Measurements from ENCODE around the gene ZBTB20.

Gene ZBTB20

DNA sequence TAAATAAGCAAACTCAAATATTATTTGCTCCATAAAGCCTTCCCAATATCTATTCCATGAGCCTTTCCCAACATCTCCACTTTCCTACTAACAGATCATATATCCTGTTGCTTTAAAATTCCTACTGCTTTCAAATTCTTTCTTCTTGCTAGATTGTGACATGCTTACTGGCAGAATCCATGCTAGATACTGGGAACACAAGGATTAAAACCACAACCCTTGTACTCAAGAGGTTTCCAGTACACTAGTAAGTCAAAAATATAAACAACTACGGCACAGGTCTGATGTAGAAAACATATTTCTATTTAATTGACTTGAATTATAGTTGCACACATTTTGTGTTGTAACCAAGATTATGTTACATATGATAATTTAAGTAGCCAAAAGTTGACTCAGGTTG is 275.0 kb downstream of the ZBTB20 start:
- TF ChIP-seq, protein P1, sequence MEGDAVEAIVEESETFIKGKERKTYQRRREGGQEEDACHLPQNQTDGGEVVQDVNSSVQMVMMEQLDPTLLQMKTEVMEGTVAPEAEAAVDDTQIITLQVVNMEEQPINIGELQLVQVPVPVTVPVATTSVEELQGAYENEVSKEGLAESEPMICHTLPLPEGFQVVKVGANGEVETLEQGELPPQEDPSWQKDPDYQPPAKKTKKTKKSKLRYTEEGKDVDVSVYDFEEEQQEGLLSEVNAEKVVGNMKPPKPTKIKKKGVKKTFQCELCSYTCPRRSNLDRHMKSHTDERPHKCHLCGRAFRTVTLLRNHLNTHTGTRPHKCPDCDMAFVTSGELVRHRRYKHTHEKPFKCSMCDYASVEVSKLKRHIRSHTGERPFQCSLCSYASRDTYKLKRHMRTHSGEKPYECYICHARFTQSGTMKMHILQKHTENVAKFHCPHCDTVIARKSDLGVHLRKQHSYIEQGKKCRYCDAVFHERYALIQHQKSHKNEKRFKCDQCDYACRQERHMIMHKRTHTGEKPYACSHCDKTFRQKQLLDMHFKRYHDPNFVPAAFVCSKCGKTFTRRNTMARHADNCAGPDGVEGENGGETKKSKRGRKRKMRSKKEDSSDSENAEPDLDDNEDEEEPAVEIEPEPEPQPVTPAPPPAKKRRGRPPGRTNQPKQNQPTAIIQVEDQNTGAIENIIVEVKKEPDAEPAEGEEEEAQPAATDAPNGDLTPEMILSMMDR (IDR thresholded peaks at IDR 0.05; ENCODE audit: extremely low read depth, missing control alignments) = no peak
- DNase-seq (ENCODE audit: low spot score) = no peak

DNA sequence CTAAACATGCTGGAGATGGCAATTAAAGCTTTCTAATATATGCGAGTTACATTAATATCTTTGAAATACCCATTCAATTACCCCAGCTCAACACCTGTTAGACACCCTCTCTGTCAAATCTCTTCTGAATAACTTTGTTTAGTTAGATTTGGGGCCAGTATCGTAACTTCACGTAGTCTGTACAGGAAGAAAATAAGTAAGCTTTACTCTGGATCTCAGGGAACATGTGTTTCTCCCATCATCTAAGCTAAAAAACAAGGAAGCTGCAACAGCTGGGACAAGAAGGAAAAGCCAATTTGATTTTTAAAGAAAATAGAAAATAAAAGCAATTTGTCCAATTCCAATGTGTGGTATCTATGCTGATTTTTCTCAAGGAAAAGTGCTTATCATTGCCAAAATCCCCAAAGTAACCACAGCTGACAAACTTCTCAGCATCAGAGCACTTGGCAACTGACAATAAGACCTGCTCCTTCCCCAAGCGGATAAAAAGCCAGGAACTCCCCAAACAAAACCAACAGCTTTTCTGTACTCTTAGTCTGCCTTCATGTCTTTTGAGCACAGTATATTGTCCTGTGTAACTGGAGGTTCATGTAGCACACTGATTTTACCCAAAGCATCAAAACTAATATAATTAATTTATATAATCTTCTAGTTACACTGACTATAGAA is 279.1 kb downstream of the ZBTB20 start:
- TF ChIP-seq, protein P1 (IDR thresholded peaks at IDR 0.05; ENCODE audit: extremely low read depth, missing control alignments) = no peak
- no peak for DNase-seq (ENCODE audit: low spot score)

DNA sequence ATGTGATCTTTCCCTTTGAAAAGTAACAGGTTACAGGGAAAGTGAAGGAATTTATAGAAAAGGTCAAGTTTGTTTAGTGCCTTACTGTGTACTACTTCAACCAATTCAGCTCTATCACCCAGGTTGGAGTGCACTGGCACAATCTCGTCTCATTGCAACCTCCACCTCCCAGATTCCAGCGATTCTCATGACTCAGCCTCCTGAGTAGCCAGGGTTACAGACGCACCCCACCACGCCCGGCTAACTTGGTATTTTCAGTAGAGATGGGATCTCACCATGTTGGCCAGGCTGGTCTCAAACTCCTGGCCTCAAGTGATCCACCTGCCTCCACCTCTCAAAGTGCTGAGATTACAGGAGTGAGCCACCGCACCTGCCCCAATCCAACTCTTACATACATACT is 279.7 kb downstream of the ZBTB20 start:
- TF ChIP-seq, protein P1 (IDR thresholded peaks at IDR 0.05; ENCODE audit: extremely low read depth, missing control alignments) = no peak
- no peak for DNase-seq (ENCODE audit: low spot score)

DNA sequence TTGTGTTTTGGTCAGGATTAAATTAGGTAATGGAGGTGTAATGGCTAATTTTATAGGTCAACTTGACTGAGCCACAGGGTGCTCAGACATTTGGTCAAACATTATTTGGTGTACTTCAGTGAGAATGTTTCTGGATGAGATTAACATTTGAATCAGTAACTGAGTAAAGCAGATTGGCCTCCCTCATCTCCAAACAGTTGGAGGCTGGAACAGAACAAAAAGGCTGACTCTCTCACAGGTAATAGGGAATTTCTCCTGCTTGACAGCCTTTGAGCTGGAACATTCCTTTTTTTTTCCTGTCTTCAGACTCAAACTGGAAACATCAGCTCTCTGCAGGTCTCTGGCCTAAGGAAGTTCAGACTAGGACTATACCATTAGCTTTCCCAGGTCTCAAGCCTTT is 280.7 kb downstream of the ZBTB20 start:
- no peak for DNase-seq (ENCODE audit: low spot score)
- TF ChIP-seq, protein P1 (IDR thresholded peaks at IDR 0.05; ENCODE audit: extremely low read depth, missing control alignments) = no peak

DNA sequence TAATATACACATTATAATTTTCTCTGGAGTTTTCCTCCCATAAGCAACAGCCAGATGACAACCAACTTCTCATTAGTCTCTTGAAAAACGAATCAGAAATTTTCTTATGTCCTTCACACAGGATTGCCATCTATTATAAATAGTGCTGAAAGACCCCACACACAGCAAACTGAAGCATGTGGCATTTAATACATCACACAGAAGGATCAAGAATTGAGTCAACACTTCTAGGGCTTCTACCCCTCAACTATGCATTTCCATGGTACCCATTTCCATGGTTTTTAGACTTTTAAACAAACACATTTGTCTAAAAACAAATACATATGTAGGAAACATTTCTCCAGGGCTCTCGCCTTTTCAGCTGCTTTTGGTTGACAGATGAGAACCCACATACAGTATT is 282.1 kb downstream of the ZBTB20 start:
- no peak for DNase-seq (ENCODE audit: low spot score)

DNA sequence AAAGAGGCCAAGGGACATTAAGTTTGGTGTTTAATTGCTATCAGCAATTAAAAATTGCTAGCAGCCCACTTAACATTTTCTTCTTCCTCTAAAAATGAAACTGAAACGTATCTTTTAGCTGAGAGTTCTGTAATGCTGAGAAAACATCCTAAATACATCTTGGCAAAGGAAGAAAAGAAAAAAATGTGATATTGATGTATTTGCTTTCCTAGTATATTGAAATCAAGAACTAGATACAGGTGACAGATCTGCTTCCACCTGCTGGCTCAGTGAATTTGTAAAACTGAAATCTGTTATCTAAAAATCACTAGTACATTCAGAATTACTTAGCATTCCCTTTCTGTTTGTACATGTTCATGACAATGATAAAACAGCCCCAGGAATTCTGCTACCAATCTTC is 283.2 kb downstream of the ZBTB20 start:
- TF ChIP-seq, protein P1 (IDR thresholded peaks at IDR 0.05; ENCODE audit: extremely low read depth, missing control alignments) = no peak
- peak; percentile 5 for DNase-seq (ENCODE audit: low spot score)

More for the DNA sequence above, 282.1 kb downstream of the ZBTB20 start:
- TF ChIP-seq, protein P1 (IDR thresholded peaks at IDR 0.05; ENCODE audit: extremely low read depth, missing control alignments) = no peak

DNA sequence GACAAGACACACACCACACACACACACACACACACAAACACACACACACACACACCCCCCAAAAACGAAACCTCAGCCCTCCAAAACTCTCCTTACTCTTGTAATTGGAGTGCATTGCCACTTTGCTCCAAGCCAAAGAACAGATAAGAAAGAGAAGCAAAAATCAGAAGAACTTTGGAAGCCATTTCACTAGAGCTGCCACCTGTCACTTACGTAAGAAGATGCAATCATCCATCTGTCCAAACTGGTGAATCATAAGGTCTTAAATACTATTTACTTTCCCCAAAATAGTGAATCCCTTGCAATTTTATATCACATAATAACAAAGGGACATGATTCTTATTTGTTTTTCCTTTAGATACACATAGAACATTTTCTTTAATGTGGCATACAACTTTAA is 285.4 kb downstream of the ZBTB20 start:
- DNase-seq (ENCODE audit: low spot score) = no peak
- TF ChIP-seq, protein P1 (IDR thresholded peaks at IDR 0.05; ENCODE audit: extremely low read depth, missing control alignments) = no peak

Data from GM20000 (cell line).